ENCODE results near the gene DPYD. TPM values are rescaled to one million over a fixed set of nuclear protein-coding genes. Genes with fewer than 3 reads are reported as not detected.

The DPYD gene
- total RNA-seq, 1 donor, result 81.4 TPM

DNA sequence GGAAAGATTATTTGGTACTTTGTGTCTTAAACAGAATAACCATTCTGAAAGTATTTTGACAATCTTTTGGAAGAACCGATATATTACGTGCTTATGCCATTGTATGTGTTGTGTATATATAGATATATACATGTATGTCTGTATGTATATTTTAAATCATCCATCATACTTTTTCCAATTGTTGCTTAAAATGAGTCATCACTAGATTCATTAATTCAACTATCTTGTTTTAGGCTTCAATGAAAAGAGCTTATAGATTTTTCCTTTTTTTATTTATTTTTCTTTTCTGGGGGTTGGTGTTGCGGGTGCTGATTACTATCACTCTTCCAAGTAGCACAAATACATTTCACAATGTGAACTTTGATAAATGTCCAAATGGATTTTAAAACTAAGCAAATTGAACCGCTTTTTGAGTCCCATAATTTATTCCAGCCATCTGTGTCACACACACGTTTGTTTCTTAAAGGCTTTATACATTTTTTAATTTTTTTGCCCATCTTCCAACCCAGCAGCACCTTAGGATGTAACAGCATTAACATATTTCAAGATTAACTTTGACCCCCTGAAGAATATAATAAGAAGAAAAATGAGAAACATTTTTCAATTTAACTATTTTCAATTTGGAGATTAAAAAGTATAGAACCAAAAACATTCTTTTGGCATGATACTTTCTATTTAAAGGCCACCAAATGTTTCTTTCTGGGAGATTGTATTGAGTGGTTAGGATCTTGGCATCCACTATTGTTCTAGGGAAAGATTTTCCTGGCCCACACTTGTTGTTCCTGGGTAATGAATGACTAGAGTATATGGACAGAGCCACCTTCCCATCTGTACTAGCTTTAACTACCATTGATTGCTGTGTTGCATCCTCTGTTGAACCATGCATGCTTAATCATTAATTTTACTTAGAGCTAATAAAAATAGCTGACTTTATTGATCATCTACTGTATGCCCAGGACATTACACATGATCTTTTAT lies 9.3 kb upstream of the DPYD start:
- no peaks in the 10 kb centered on the region for H3K36me3 ChIP-seq (ENCODE audit: insufficient read depth, low read length)
- H4K20me1 ChIP-seq (ENCODE audit: insufficient read depth, low read length), result no peaks in the 10 kb centered on the region
- no peak for DNase-seq (ENCODE audit: insufficient read length, low spot score, missing footprints)
- H2AFZ ChIP-seq (ENCODE audit: low read length), result no peak overlapping the region
- H3K27me3 ChIP-seq (ENCODE audit: insufficient read depth, low read length), result no peaks in the 10 kb centered on the region
- no peak overlapping the region for H3K27ac ChIP-seq (ENCODE audit: low read depth, low read length)
- no peaks in the 10 kb centered on the region for H3K79me2 ChIP-seq (ENCODE audit: insufficient read depth, low read length)
- no peaks in the 10 kb centered on the region for H3K9me3 ChIP-seq (ENCODE audit: low read depth, low read length)
- H3K4me3 ChIP-seq (ENCODE audit: insufficient read depth, low read length), result no peak overlapping the region
- H3K4me2 ChIP-seq (ENCODE audit: insufficient read depth, low read length), result no peak overlapping the region
- TF ChIP-seq, protein P1, sequence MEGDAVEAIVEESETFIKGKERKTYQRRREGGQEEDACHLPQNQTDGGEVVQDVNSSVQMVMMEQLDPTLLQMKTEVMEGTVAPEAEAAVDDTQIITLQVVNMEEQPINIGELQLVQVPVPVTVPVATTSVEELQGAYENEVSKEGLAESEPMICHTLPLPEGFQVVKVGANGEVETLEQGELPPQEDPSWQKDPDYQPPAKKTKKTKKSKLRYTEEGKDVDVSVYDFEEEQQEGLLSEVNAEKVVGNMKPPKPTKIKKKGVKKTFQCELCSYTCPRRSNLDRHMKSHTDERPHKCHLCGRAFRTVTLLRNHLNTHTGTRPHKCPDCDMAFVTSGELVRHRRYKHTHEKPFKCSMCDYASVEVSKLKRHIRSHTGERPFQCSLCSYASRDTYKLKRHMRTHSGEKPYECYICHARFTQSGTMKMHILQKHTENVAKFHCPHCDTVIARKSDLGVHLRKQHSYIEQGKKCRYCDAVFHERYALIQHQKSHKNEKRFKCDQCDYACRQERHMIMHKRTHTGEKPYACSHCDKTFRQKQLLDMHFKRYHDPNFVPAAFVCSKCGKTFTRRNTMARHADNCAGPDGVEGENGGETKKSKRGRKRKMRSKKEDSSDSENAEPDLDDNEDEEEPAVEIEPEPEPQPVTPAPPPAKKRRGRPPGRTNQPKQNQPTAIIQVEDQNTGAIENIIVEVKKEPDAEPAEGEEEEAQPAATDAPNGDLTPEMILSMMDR (IDR thresholded peaks at IDR 0.05; ENCODE audit: extremely low read depth, low read depth, low read length), result no peak
- no peaks in the 10 kb centered on the region for H3K4me1 ChIP-seq (ENCODE audit: insufficient read depth, low read length)

GRCh38 chr1:97926017-97926708 lies 5.3 kb upstream of the DPYD start:
- H3K9me3 ChIP-seq (ENCODE audit: low read depth, low read length), result no peaks in the 10 kb centered on the region
- no peaks in the 10 kb centered on the region for H3K36me3 ChIP-seq (ENCODE audit: insufficient read depth, low read length)
- no peaks in the 10 kb centered on the region for H4K20me1 ChIP-seq (ENCODE audit: insufficient read depth, low read length)
- DNase-seq (ENCODE audit: insufficient read length, low spot score, missing footprints), result no peak
- TF ChIP-seq, protein P1 (IDR thresholded peaks at IDR 0.05; ENCODE audit: extremely low read depth, low read depth, low read length), result no peak
- H3K27me3 ChIP-seq (ENCODE audit: insufficient read depth, low read length), result no peaks in the 10 kb centered on the region
- no peak overlapping the region for H3K27ac ChIP-seq (ENCODE audit: low read depth, low read length)
- no peak overlapping the region for H2AFZ ChIP-seq (ENCODE audit: low read length)
- no peaks in the 10 kb centered on the region for H3K79me2 ChIP-seq (ENCODE audit: insufficient read depth, low read length)
- H3K4me2 ChIP-seq (ENCODE audit: insufficient read depth, low read length), result no peak overlapping the region
- no peak overlapping the region for H3K4me3 ChIP-seq (ENCODE audit: insufficient read depth, low read length)
- H3K4me1 ChIP-seq (ENCODE audit: insufficient read depth, low read length), result no peaks in the 10 kb centered on the region

- Histone ChIP-seq H3K27ac (ENCODE audit: low read depth, low read length) (no peak overlapping the region), H3K4me2 (ENCODE audit: insufficient read depth, low read length) (no peak overlapping the region), H3K79me2 (ENCODE audit: insufficient read depth, low read length) (peaks cover 7% of the 10 kb centered on the region), H3K4me3 (ENCODE audit: insufficient read depth, low read length) (no peak overlapping the region), H2AFZ (ENCODE audit: low read length) (no peak overlapping the region), H3K27me3 (ENCODE audit: insufficient read depth, low read length) (no peaks in the 10 kb centered on the region), H4K20me1 (ENCODE audit: insufficient read depth, low read length) (no peaks in the 10 kb centered on the region), H3K4me1 (ENCODE audit: insufficient read depth, low read length) (no peaks in the 10 kb centered on the region), H3K9me3 (ENCODE audit: low read depth, low read length) (no peaks in the 10 kb centered on the region), H3K36me3 (ENCODE audit: insufficient read depth, low read length) (no peaks in the 10 kb centered on the region)
- TF ChIP-seq, protein P1 (IDR thresholded peaks at IDR 0.05; ENCODE audit: extremely low read depth, low read depth, low read length), result no peak
- DNase-seq (ENCODE audit: insufficient read length, low spot score, missing footprints), result no peak
Measured at GRCh38 chr1:97925151-97925550, 4.3 kb upstream of the DPYD start.

- Histone ChIP-seq H3K79me2 (ENCODE audit: insufficient read depth, low read length) (peaks cover 20% of the 10 kb centered on the region), H3K27ac (ENCODE audit: low read depth, low read length) (no peak overlapping the region), H3K27me3 (ENCODE audit: insufficient read depth, low read length) (no peaks in the 10 kb centered on the region), H3K4me3 (ENCODE audit: insufficient read depth, low read length) (no peak overlapping the region), H3K36me3 (ENCODE audit: insufficient read depth, low read length) (no peaks in the 10 kb centered on the region), H3K4me2 (ENCODE audit: insufficient read depth, low read length) (no peak overlapping the region), H4K20me1 (ENCODE audit: insufficient read depth, low read length) (no peaks in the 10 kb centered on the region), H3K4me1 (ENCODE audit: insufficient read depth, low read length) (peaks cover 7% of the 10 kb centered on the region), H2AFZ (ENCODE audit: low read length) (no peak overlapping the region), H3K9me3 (ENCODE audit: low read depth, low read length) (no peaks in the 10 kb centered on the region)
- no peak for DNase-seq (ENCODE audit: insufficient read length, low spot score, missing footprints)
- TF ChIP-seq, protein P1 (IDR thresholded peaks at IDR 0.05; ENCODE audit: extremely low read depth, low read depth, low read length), result no peak
Measured at GRCh38 chr1:97923811-97924210, 3.0 kb upstream of the DPYD start.
